Neutrophil (primary cell): Measurements from ENCODE around the gene MIA.

ENCODE experiments used
- H3K27ac ChIP-seq: fragments of 200-600 bp; sonication (generic); 2 replicates; pipeline ENCODE4 v1.5.1; 2016; ENCODE audit warnings: mild to moderate bottlenecking, moderate library complexity
- H3K27me3 ChIP-seq: fragments of 200-600 bp; sonication (generic); 2 replicates; pipeline ENCODE4 v1.6.0; 2016; ENCODE audit warnings: mild to moderate bottlenecking
- H3K36me3 ChIP-seq: fragments of 200-600 bp; sonication (generic); 2 replicates; pipeline ENCODE4 v1.5.1; 2017
- H3K4me1 ChIP-seq, 2 experiments: fragments of 200-600 bp in 1 of 2; sonication (generic) in 1 of 2; 1 replicate in 1 of 2; 2 replicates in 1 of 2; pipeline versions ENCODE4 v1.5.1 to v1.6.1; 2013 to 2016; ENCODE audit warnings: low read depth in 1 of 2, low read length in 1 of 2, mild to moderate bottlenecking in 1 of 2, moderate library complexity in 1 of 2; ENCODE audit not compliant: control insufficient read depth in 1 of 2, insufficient read depth in 1 of 2
- H3K4me3 ChIP-seq, 2 experiments: fragments of 200-600 bp in 1 of 2; sonication (generic) in 1 of 2; 1 replicate in 1 of 2; 2 replicates in 1 of 2; pipeline ENCODE4 v1.5.1; 2013 to 2016; ENCODE audit warnings: low read depth in 1 of 2, low read length in 1 of 2, mild to moderate bottlenecking in 1 of 2, moderate library complexity in 1 of 2
- H3K9me3 ChIP-seq: fragments of 200-600 bp; sonication (generic); 2 replicates; pipeline ENCODE4 v1.5.1; 2016
- TF ChIP-seq, protein P1 (sequence below): fragments of 200-600 bp; sonication (generic); IDR thresholded peaks from 2 replicates; pipeline ENCODE4 v1.5.1; 2016; ENCODE audit warnings: antibody characterized with exemption

The MIA gene

GRCh38 chr19:40801426-40802299, 26.3 kb downstream of the MIA start:
- TF ChIP-seq, protein P1, sequence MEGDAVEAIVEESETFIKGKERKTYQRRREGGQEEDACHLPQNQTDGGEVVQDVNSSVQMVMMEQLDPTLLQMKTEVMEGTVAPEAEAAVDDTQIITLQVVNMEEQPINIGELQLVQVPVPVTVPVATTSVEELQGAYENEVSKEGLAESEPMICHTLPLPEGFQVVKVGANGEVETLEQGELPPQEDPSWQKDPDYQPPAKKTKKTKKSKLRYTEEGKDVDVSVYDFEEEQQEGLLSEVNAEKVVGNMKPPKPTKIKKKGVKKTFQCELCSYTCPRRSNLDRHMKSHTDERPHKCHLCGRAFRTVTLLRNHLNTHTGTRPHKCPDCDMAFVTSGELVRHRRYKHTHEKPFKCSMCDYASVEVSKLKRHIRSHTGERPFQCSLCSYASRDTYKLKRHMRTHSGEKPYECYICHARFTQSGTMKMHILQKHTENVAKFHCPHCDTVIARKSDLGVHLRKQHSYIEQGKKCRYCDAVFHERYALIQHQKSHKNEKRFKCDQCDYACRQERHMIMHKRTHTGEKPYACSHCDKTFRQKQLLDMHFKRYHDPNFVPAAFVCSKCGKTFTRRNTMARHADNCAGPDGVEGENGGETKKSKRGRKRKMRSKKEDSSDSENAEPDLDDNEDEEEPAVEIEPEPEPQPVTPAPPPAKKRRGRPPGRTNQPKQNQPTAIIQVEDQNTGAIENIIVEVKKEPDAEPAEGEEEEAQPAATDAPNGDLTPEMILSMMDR = no peak
- no peaks in the 10 kb centered on the region for H3K27me3 ChIP-seq
- peaks cover 62% of the 10 kb centered on the region for H3K36me3 ChIP-seq
- H3K9me3 ChIP-seq = no peaks in the 10 kb centered on the region
- peak overlapping the region; percentile 96 for H3K27ac ChIP-seq
- H3K4me3 ChIP-seq = peak overlapping the region; percentile 91 to 96
- H3K4me1 ChIP-seq = peaks cover 77 to 80% of the 10 kb centered on the region in 2 experiments

- H3K9me3 ChIP-seq = no peaks in the 10 kb centered on the region
- TF ChIP-seq, protein P1 = no peak
- peaks cover 65% of the 10 kb centered on the region for H3K36me3 ChIP-seq
- H3K27me3 ChIP-seq = no peaks in the 10 kb centered on the region
- H3K27ac ChIP-seq = peak overlapping the region; percentile 96
- H3K4me3 ChIP-seq = peak overlapping the region; percentile 91 to 96
- peaks cover 82 to 88% of the 10 kb centered on the region in 2 experiments for H3K4me1 ChIP-seq
Measured at GRCh38 chr19:40802300-40803169, 27.2 kb downstream of the MIA start.

DNA sequence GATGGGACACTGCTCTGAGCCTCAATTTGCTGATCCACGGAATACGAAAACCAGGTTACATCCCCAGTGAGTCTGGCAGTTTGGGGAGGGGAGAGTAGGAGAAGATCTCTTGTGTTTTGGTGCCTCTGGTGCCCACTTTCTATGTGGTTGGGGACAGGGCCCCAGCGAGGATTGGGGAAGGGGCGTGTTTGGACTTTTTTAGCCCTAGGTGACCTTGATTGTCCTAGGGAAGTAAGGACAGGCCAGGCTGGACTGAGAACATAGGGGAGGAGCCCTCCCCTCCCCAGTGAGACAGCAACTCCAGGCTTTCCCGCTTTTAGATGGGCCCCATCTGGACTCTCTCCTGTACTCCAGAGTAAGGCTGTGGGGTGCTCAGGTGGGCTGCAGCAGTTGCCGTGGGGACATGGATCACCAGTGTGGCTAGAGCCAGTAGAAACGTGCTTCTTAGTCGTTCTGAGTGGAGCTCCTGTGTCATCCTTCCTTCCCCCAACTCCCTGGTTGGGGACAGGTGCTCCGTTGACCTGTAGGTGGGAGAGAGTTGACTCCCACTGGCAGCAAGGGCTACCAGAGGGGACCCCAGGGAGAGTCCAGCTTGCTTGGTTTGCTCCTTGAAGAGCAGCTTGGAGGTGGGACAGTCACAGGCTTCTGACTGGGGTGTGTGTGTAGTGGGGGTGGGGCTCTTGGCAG, 28.0 kb downstream of the MIA start:
- Histone ChIP-seq H3K4me3 (peak overlapping the region; percentile 91 to 96), H3K27ac (peak overlapping the region; percentile 96), H3K27me3 (no peaks in the 10 kb centered on the region), H3K36me3 (peaks cover 73% of the 10 kb centered on the region), H3K4me1 (peaks cover 75 to 80% of the 10 kb centered on the region in 2 experiments), H3K9me3 (no peaks in the 10 kb centered on the region)
- TF ChIP-seq, protein P1 = no peak

- H3K27me3 ChIP-seq = no peaks in the 10 kb centered on the region
- H3K4me1 ChIP-seq = peaks cover 74 to 82% of the 10 kb centered on the region in 2 experiments
- H3K9me3 ChIP-seq = no peaks in the 10 kb centered on the region
- H3K36me3 ChIP-seq = peaks cover 81% of the 10 kb centered on the region
- H3K27ac ChIP-seq = peak overlapping the region; percentile 96
- TF ChIP-seq, protein P1 = peak; percentile 21
- peak overlapping the region; percentile 91 to 96 for H3K4me3 ChIP-seq
Measured at GRCh38 chr19:40803857-40804782, 28.8 kb downstream of the MIA start.
